Activated naive CD4-positive, alpha-beta T cell treated with anti-CD3 and anti-CD28 coated beads, Interleukin-2, amount 50 U/mL, for 16 hours (primary cell): ENCODE measurements around the gene WDFY4.

Source experiments
- DNase-seq: peaks from one replicate; pipeline ENCODE4 v3.0.0-alpha.2; 2020

The WDFY4 gene

DNA sequence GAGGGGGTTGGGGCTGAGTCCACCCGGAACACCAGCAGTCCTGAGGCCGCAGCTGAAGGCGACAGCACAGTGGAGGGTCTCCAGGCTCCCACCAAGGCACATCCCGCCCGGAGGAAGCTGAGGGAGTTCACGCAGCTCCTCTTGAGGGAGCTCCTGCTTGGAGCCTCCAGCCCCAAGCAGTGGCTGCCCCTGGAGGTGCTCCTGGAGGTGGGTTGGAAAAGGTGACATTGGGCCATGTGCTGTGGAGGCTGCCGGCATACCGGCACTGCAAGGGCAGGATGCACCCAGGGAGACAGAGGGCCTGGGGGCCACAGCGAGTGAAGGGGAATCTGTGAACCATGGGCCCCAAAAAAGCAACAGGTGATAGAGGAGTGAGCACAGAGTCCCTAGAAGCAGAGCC lies 135.6 kb downstream of the WDFY4 start:
- no peak for DNase-seq

- DNase-seq, result no peak
These were observed 136.0 kb downstream of the WDFY4 start for GRCh38 chr10:48820699-48821098.

DNA sequence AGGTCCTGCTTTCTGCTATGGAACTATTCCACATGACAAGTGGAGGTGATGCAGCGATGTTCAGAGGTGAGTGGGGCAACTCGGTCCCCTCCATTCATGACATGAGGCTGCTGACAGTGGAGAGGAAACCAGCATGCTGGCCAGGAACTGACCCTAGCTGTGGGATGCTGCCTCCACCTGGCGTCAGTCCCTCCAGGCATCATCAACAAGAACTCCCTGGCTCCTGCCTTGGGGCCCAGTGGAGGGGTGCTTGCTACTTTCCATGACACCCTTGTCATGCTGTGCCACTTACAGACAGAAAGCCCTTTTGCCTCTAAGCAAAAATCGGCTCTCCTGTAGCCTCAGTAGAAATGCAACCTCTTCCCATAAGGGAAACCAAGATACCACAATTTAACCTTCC lies 136.4 kb downstream of the WDFY4 start:
- DNase-seq, result no peak

DNA sequence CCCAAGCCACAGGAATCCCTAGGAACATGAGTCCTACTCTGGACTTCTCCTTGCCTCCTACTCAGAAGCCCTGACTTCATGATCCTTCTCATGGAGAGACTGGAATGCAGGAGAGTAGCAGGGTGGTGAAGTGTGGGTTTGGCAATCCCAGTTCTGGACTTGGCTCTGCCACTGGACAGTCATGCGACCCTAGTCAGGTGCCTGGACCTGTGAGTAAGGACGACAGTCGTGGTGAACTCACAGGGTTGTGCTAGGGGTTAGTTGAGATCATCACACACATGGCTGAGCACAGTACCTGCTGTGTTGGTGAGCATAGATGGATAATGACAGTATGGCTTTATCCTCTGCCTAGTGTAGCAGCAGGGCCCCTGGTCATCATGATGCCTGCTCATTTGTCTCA lies 137.0 kb downstream of the WDFY4 start:
- no peak for DNase-seq

DNA sequence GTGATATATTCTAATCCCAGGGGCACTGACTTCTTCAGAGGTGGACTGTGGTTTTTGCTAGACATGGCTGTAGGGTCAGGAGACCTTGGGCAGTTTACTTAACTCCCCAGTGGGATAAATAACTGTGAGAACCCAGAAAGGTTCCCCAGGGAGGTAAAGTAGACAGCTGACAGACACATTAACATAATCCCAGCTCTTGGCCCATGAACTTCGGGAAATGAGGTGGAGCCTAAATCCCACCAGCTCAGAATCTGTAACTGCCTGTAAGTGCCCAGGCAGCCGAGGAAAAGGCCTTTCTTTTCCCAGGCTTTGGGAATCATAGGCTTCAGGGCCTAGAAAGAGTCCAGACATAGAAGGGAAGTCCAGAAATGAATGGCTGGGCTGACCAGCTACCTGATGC lies 149.0 kb downstream of the WDFY4 start:
- no peak for DNase-seq

GRCh38 chr10:48834189-48834965 lies 149.7 kb downstream of the WDFY4 start:
- DNase-seq, result no peak

DNA sequence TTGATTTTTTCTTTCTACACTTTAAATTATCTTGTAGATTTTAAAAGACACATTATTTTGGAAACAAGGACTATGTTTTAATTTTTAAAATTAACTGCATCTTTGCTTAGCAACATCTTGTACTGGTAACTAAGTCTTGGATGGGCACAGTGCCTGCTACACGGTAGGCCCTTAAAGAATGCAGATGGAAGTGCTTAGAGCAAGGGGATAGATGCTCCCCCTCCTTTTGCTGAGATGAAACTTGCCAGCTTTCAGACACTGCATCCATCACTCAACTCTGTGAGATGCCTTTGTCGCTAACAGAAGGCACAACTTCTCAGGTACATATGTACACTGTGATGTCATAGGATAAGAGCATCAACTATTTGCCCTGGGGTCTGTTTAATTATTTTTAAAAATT lies 151.1 kb downstream of the WDFY4 start:
- no peak for DNase-seq

DNA sequence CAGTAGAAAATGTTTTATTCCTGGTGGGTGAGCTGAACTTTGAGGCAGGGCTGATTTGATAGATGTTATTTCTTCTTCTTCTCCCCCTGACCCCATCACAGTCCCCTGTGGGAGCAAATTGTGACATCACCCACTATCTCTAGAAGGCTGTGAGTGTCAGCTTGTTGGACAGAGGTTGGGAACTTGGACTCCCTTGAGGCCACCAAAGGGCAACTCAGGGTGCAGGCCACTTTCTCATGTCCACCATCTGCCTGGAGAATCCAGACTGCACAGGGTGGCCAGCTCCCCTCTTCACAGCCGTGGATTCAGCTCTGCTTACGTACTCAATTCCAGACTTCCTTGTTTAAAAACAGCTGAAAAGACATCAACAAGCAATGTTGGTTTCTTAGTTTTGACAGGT lies 151.9 kb downstream of the WDFY4 start:
- DNase-seq, result no peak

DNA sequence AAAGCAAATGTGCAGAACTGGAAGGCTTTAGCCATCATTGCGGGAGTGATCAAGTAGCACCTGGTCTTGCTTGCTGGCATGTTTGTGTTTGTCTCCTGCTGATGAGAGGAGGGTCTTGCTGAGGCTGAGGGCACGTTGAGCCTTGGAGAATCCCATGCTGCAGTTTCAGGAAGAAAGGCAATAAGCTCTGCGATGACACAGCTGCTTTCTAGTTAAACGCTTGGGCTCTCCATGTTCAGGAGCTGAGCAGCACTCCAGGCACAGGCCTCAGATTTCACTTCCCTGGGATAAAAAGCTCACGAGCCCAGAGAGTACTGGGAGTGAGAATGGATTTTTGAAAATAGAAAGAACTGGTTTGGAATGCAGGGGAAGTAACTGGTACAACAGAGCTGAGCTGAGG lies 154.2 kb downstream of the WDFY4 start:
- no peak for DNase-seq

DNA sequence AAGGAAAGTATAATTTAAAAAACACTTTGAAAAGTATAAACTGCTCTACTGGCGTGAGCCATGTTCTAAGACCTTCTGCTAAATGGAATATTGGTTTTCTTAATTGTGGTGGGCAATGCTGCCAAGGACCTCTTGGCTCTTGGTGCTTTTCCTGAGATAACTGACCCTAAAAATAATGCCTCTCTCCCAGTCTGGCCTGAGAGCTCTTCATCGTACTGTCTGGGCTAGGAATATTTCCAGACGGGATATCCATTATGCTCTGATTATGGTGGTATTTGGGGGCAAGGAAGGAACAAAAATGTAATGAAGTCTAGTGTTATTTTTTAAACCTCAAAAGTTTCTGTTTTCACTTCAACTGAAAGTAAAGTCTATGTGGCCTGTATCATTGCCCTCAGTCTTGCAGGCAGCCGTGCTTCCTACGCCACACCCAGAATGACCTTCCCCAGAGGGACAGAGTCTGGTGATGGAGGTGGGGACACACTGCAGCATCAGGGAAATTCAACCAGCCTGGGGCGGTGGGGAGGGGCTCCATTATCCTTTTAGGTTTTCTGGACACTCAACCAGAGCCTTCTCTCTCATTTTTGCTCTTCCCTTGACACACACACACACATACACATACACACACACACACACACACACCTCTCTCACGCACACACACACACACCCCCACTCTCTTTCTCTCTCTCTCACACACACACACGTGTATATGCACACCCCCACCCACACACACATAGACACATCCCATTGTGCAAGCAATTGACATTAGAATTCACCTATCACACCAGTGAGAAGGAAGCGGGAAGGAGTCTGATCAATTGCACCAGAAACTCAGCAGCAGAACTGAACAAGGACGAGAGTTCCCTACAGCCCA lies 155.4 kb downstream of the WDFY4 start:
- no peak for DNase-seq

GRCh38 chr10:48842231-48842630 lies 157.6 kb downstream of the WDFY4 start:
- no peak for DNase-seq

DNA sequence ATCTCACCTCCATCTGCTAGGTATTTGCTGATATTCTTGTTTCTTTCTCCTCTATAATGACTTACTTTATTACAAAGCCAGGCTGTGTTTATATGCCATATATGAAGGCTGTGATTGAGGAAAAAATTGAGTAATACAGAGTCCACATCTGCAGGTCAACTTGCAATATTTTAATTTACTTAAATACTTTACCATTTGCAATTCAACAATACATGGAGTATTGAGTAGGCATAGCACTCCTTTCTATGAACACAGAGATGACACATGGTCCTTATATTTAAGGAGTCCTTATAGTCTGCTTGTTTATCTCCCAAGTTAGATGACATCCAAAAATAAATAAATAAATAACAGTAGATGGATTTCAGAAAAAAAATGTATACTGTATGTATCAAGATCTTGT lies 158.5 kb downstream of the WDFY4 start:
- no peak for DNase-seq

DNA sequence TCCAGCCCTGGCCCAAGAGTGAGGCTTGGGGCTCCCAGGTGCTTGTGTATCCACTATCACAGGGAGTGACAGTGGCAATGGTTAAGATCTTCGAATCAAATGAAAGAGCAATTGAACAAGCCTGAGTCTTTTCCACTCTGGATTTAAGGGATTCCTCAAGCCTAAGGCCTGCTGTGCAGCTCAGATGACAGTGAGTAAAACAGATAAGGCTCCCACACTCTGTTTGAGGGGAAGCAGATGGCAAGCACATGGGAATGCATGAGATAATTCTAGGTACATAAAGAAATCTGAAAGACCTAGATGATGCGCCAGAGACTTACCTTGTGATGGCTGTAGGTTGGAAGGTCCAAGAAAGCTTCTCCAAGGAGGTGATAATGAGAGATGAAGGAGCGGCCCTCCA lies 159.9 kb downstream of the WDFY4 start:
- DNase-seq, result no peak

DNA sequence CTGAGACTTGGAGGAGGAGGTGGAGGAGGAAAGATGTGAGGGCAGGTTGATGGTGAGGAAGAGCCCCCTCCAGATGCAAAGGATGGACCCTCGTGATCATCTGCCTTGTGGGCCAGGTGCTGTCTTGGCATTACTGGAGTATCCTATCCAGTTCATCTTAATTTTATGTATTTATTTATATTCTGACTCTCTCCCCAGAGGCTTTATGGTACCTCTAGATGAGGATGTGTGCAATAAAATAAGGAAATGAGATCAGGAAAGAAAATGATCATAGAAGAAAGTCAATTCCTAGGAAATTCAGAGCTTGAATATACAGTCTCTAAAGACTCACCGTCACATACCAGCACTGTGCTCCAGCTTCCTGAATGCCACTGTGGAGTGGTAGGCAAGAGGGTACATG lies 160.8 kb downstream of the WDFY4 start:
- no peak for DNase-seq

DNA sequence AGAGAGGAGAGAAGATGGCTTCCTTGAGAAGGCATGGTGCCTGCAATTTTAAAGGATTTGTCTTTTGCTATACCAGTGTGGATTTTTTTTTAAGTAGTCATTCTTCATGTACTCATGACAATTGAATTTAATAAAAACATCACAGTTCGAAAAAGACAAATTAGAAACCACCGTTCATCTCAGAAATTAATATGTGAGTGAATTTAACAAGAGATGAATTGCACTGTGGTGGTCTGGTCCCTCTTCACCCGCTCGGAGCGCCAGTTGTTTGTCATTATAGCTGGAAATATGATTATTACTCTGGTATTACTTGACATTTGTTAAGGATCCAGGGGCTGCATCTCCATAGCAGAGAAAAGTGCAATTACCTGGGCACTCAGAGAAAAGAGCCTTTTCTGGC lies 163.0 kb downstream of the WDFY4 start:
- DNase-seq, result no peak

GRCh38 chr10:48856855-48857254 lies 172.2 kb downstream of the WDFY4 start:
- DNase-seq, result no peak

DNA sequence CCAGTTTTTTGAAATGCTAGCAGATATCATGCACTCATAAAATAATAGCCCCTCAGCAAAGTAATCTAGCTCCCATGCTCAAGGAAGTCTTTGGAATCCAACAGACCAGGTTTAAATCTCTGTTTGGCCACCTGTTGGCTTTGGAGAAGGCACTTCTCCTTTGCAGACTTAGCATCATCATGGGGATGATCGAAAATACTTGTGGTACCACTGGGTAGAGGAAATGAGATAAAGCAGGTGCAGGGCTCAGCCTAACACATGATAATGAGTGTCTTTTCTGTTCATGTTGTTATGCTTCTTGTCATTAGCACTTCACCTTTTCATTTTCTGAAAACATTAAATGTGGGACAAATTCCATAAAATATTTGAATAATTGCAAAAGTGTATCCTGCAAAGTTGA lies 187.6 kb downstream of the WDFY4 start:
- no peak for DNase-seq

- DNase-seq, result no peak
These were observed 193.4 kb downstream of the WDFY4 start for GRCh38 chr10:48878091-48878490.

DNA sequence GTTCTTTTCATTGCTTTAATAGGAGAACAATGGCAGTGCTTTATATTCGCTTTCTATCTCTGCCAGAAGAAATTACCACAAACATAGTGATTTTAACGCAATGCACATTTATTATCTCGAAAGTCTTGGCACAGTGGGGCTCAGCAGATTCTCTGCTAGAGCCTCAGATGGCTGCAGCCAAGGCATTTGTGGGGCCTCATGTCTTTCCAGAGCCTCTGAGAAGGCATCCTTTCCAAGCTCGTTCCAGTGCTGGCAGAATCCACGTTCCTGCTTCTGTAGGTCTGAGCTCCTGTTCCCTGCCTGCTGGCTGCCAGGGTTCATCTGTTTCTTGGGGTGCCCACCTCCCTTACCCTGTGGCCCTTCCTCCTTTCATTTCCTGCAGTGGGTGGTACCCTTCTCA lies 194.8 kb downstream of the WDFY4 start:
- DNase-seq, result no peak

- DNase-seq, result no peak
These were observed 195.5 kb downstream of the WDFY4 start for GRCh38 chr10:48880016-48880705.

- no peak for DNase-seq
These were observed 197.3 kb downstream of the WDFY4 start for GRCh38 chr10:48881937-48882336.

DNA sequence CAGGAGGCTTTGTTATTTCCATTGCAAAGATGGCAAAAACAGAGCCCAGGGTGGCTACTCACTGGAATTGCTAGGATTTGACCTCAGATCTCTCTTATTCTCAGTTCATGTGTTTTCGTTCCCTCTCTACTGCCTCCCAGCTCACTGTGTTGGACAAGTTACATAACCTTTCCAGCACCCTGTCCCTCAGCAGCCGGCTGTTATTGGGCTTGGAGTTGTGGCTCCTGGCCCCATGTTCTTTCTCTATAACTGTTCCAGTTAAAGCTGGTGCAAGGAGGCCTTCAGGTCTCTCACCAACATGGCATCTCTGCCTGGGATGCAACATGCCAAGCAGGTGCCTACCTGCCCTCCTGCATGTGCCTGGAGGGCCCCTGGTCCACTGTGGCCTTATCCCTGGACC lies 198.2 kb downstream of the WDFY4 start:
- no peak for DNase-seq

DNA sequence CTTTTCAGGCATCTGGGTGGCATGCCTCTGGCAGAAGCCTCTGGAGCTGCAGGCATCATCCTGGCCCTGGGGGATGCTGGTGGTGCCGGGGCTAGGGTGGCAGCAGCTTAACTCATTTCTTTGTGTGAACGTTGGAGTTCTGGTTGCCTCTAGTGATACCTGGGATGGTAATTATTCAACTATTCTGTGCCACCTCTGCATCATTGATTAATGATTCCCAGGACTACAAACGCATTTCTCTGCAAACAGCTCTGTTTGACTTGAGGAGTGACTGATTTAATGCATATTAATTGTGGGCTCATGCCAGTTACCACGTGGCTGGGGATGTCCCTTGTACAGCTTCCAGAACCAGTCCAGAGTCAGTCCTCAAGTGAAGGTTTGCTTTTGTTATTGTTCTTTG lies 199.0 kb downstream of the WDFY4 start:
- DNase-seq, result no peak
